Measurements from ENCODE around the gene SLC7A9. TPM values are rescaled to one million over a fixed set of nuclear protein-coding genes. Genes with fewer than 3 reads are reported as not detected.

Gene SLC7A9
- total RNA-seq, 2 experiments from 2014 or later: 0.28 TPM; not detected in 1

DNA sequence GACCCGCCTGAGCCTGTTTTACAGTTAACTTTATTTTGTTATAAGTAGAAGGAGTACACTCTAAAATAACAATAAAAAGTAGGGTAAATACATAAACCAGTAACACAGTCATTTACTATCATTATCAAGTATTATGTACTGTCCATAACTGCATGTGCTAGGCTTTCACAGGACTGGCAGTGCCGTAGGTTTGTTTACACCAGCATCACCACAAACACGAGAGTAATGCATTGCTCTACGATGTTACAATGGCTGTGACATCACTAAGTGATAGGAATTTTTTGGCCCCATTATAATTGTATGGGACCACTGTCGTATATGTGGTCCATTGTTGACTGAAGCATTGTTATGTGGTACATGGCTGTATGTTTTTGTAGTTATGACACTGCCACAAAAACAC, 41.3 kb upstream of the SLC7A9 start:
- Mint-ChIP-seq H3K4me1 (ENCODE audit: low read depth) (no peaks in the 10 kb centered on the region), H3K4me3 (no peak overlapping the region), H3K27me3 (no peaks in the 10 kb centered on the region), H3K27ac (no peak overlapping the region), H3K36me3 (ENCODE audit: low read depth) (peaks cover 65% of the 10 kb centered on the region), H3K9me3 (peaks cover 6% of the 10 kb centered on the region)
- peaks cover 0 to 6% of the 10 kb centered on the region in 2 experiments for H3K9me3 ChIP-seq (ENCODE audit: control insufficient read depth in 1 of 2, insufficient read depth in 1 of 2, low read length in 2 of 2)
- H3K4me1 ChIP-seq (ENCODE audit: insufficient read depth, low read length): no peaks in the 10 kb centered on the region
- CTCF ChIA-PET: no interaction called here
- no peak for ATAC-seq (ENCODE audit: poor library complexity)
- DNase-seq: no peak
- POLR2A ChIA-PET: no interaction called here
- no peaks in the 10 kb centered on the region for H3K27me3 ChIP-seq (ENCODE audit: control insufficient read depth in 1 of 2, insufficient read depth in 2 of 2, low read length in 2 of 2)
- no peak overlapping the region for H3K4me3 ChIP-seq (ENCODE audit: low read length)
- H3K27ac ChIP-seq (ENCODE audit: low read depth in 1 of 2, low read length in 2 of 2): no peak overlapping the region
- intact Hi-C loops (cut with DNase I, micrococcal nuclease): no loop called here
- no peak for TF ChIP-seq CTCF (IDR thresholded peaks at IDR 0.05)
- peaks cover 8% of the 10 kb centered on the region for H3K36me3 ChIP-seq (ENCODE audit: insufficient read depth, low read length)

DNA sequence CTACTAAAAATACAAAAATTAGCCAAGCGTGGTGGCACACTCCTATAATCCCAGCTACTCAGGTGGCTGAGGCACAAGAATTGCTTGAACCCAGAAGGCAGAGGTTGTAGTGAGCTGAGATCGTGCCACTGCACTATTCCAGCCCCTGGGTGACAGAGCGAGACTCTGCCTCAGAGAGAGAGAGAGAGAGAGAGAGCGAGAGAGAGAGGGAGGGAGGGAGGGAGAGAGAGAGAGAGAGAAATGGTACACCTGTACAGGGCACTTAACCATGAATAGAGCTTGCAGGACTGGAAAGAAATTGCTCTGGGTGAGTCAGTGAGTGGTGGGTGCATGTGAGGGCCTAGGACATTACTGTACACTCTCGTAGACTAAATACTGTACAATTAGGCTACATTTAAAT, 40.5 kb upstream of the SLC7A9 start:
- H3K9me3 ChIP-seq (ENCODE audit: control insufficient read depth in 1 of 2, insufficient read depth in 1 of 2, low read length in 2 of 2): peaks cover 0 to 6% of the 10 kb centered on the region in 2 experiments
- peaks cover 8% of the 10 kb centered on the region for H3K36me3 ChIP-seq (ENCODE audit: insufficient read depth, low read length)
- H3K9me3 Mint-ChIP-seq: peaks cover 8% of the 10 kb centered on the region
- ATAC-seq (ENCODE audit: poor library complexity): no peak
- intact Hi-C loops (cut with DNase I, micrococcal nuclease): no loop called here
- H3K27me3 Mint-ChIP-seq: no peaks in the 10 kb centered on the region
- H3K36me3 Mint-ChIP-seq (ENCODE audit: low read depth): peaks cover 66% of the 10 kb centered on the region
- POLR2A ChIA-PET: no interaction called here
- no peaks in the 10 kb centered on the region for H3K4me1 Mint-ChIP-seq (ENCODE audit: low read depth)
- no peak for DNase-seq
- H3K4me3 Mint-ChIP-seq: no peak overlapping the region
- no peak overlapping the region for H3K4me3 ChIP-seq (ENCODE audit: low read length)
- no peak overlapping the region for H3K27ac Mint-ChIP-seq
- CTCF ChIA-PET: no interaction called here
- H3K4me1 ChIP-seq (ENCODE audit: insufficient read depth, low read length): no peaks in the 10 kb centered on the region
- no peak overlapping the region for H3K27ac ChIP-seq (ENCODE audit: low read depth in 1 of 2, low read length in 2 of 2)
- TF ChIP-seq CTCF (IDR thresholded peaks at IDR 0.05): no peak
- no peaks in the 10 kb centered on the region for H3K27me3 ChIP-seq (ENCODE audit: control insufficient read depth in 1 of 2, insufficient read depth in 2 of 2, low read length in 2 of 2)

DNA sequence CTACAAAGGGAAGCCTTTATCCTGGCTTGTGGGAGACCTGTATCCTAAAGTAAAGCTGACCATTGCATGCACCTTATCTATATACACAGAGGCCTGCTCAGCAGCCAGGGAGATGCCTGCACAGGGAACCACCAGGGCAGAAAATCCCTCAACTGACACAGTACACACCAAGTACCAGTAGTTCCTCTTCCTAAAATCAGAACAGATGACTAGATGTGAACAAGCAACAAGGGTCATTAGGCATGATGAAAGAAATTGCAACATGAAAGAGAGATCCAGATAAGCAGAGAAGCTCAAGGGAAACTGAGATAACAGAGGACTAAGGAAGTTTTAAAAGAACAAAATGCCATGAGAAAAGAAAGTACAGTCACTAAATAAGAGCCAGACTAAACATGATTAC, 39.7 kb upstream of the SLC7A9 start:
- ChIA-PET POLR2A (interaction anchor here (0.6 kb wide), 1 partner anchor 113 kb away, joined by 4 read pairs; no protein-coding TSS in a partner anchor), CTCF (no interaction called here)
- Histone ChIP-seq H3K9me3 (ENCODE audit: control insufficient read depth in 1 of 2, insufficient read depth in 1 of 2, low read length in 2 of 2) (peaks cover 0 to 6% of the 10 kb centered on the region in 2 experiments), H3K27ac (ENCODE audit: low read depth in 1 of 2, low read length in 2 of 2) (no peak overlapping the region), H3K4me1 (ENCODE audit: insufficient read depth, low read length) (no peaks in the 10 kb centered on the region), H3K36me3 (ENCODE audit: insufficient read depth, low read length) (peaks cover 6% of the 10 kb centered on the region), H3K27me3 (ENCODE audit: control insufficient read depth in 1 of 2, insufficient read depth in 2 of 2, low read length in 2 of 2) (no peaks in the 10 kb centered on the region), H3K4me3 (ENCODE audit: low read length) (no peak overlapping the region)
- H3K4me1 Mint-ChIP-seq (ENCODE audit: low read depth): no peaks in the 10 kb centered on the region
- H3K27me3 Mint-ChIP-seq: no peaks in the 10 kb centered on the region
- intact Hi-C loops (cut with DNase I, micrococcal nuclease): no loop called here
- peaks cover 8% of the 10 kb centered on the region for H3K9me3 Mint-ChIP-seq
- H3K27ac Mint-ChIP-seq: no peak overlapping the region
- ATAC-seq (ENCODE audit: poor library complexity) (no peak), DNase-seq (no peak)
- H3K36me3 Mint-ChIP-seq (ENCODE audit: low read depth): peaks cover 63% of the 10 kb centered on the region
- H3K4me3 Mint-ChIP-seq: no peak overlapping the region
- no peak for TF ChIP-seq CTCF (IDR thresholded peaks at IDR 0.05)

Data from CD4-positive, alpha-beta T cell (primary cell).